Measurements from ENCODE around the gene SCFD1. TPM values are rescaled to one million over a fixed set of nuclear protein-coding genes. Genes with fewer than 3 reads are reported as not detected.

The SCFD1 gene
- total and polyA plus RNA-seq, 10 of the 15 experiments (the other 5 are each of a cell fraction or from before 2014, with no cell fraction given) = 61.5 to 98.4 (median 82.5) TPM

DNA sequence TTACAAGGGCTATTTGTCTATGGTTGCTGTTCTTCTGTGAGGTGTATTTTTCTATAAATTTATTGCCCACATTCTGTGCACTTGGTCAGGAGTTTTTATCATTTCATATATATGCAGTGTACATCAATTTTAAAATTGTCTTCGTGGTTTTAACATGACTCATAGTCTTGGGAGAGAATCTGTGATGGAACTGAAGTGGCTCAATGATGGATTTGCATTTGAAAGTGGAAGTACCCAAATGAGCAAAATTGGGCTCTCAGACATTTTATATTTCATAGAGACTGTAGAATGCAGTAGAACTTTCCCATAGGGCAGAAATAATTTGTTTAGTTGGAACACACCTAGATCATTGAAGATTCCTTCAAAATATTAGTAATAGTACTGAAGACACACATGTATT, 1.9 kb upstream of the SCFD1 start (continued):
- no peak for TF ChIP-seq BCLAF1 (IDR thresholded peaks at IDR 0.05)
- no peak for TF ChIP-seq PAX5 (IDR thresholded peaks at IDR 0.05; ENCODE audit: borderline replicate concordance, low read depth, low read length)
- TF ChIP-seq SIN3A (IDR thresholded peaks at IDR 0.05; ENCODE audit: low read depth, low read length) = no peak
- peak; percentile 36; the same call in 1 of the 2 replicates for TF ChIP-seq ATF2 (IDR thresholded peaks at IDR 0.05; ENCODE audit: low read length)
- no peak for TF ChIP-seq EED (IDR thresholded peaks at IDR 0.05; ENCODE audit: low read depth)
- 0 out of 2 replicates have a peak, but pooled peaks have one; percentile 34 for TF ChIP-seq JUND (IDR thresholded peaks at IDR 0.05; ENCODE audit: low read depth, low read length)
- TF ChIP-seq ETV6 (conservative IDR thresholded peaks at IDR 0.05 in 1 of 2, IDR thresholded peaks at IDR 0.05 in 1 of 2; ENCODE audit: borderline replicate concordance in 1 of 2, low read depth in 1 of 2) = no peak
- no peak for TF ChIP-seq CBX5 (IDR thresholded peaks at IDR 0.05; ENCODE audit: low read depth)
- TF ChIP-seq SMAD1 (IDR thresholded peaks at IDR 0.05; ENCODE audit: low read depth, partially characterized antibody) = no peak
- TF ChIP-seq CREB1 (IDR thresholded peaks at IDR 0.05; ENCODE audit: low read depth) = no peak
- no peak for TF ChIP-seq ASH2L (IDR thresholded peaks at IDR 0.05; ENCODE audit: borderline replicate concordance, low read depth)
- TF ChIP-seq ZSCAN29 (IDR thresholded peaks at IDR 0.05) = no peak
- peak; percentile 55; the same call in 1 of the 2 replicates for TF ChIP-seq IRF4 (IDR thresholded peaks at IDR 0.05; ENCODE audit: low read depth, low read length)
